Naive thymus-derived CD8-positive, alpha-beta T cell (primary cell): ENCODE measurements around the gene GHDC. TPM values are rescaled to one million over a fixed set of nuclear protein-coding genes. Genes with fewer than 3 reads are reported as not detected.

Source experiments
- ATAC-seq, 2 donors: fragments of 150-1000 bp; cut with Tn5 transposase in 1 of 2; sonication (Bioruptor Pico), chemical (Tn5 transposase) in 1 of 2; 1 replicate in 1 of 2; 2 replicates in 1 of 2; pipeline ENCODE4 v1.10.0; 2021; ENCODE audit warnings: mild to moderate bottlenecking in 2 of 2, moderate library complexity in 2 of 2
- POLR2A ChIA-PET: fragments of 350-600 bp; sonication (Branson Sonifier 250); formaldehyde crosslinking; loops from one replicate; lab custom pipeline; 2021; ENCODE audit warnings: antibody characterized with exemption; lab: Charles Lee
- DNase-seq, 10 donors: peaks; one replicate each; pipeline versions ENCODE4 v3.0.0 to v3.0.0-alpha.2; 2020 to 2022
- H3K27ac Mint-ChIP-seq, 10 donors: one replicate each; pipeline ENCODE4 v1.8.0; 2020 to 2022; ENCODE audit warnings: mild to moderate bottlenecking in 10 of 10, mixed read lengths in 10 of 10, moderate library complexity in 4 of 10, inconsistent platforms in 1 of 10
- H3K27me3 Mint-ChIP-seq, 5 donors: one replicate each; pipeline ENCODE4 v1.8.0; 2021 to 2022; ENCODE audit warnings: mixed read lengths in 5 of 5
- H3K36me3 Mint-ChIP-seq, 3 donors: one replicate each; pipeline ENCODE4 v1.8.0; 2020 to 2022; ENCODE audit warnings: mixed read lengths in 3 of 3, mild to moderate bottlenecking in 2 of 3, inconsistent platforms in 1 of 3
- H3K4me1 Mint-ChIP-seq, 4 donors: one replicate each; pipeline ENCODE4 v1.8.0; 2021 to 2022; ENCODE audit warnings: mixed read lengths in 4 of 4
- H3K4me3 Mint-ChIP-seq, 10 donors: one replicate each; pipeline ENCODE4 v1.8.0; 2020 to 2022; ENCODE audit warnings: mild to moderate bottlenecking in 10 of 10, mixed read lengths in 10 of 10, moderate library complexity in 6 of 10, inconsistent platforms in 1 of 10
- H3K9me3 Mint-ChIP-seq, 9 donors: one replicate each; pipeline ENCODE4 v1.8.0; 2020 to 2022; ENCODE audit warnings: mixed read lengths in 9 of 9, mild to moderate bottlenecking in 3 of 9, inconsistent platforms in 1 of 9, moderate library complexity in 1 of 9
- polyA plus RNA-seq, 3 donors: library from polyadenylated mRNA; unstranded; fragments of 300-500 nt; fragmentation: Illumina TruSeq; gene quantifications; one replicate each; pipeline ENCODE4 v1.2.3, GENCODE V29; 2021
- total RNA-seq, 8 experiments: library from RNA in 2 of 8; stranded (reverse) in 2 of 8; gene quantifications; one replicate each; pipeline ENCODE4 v1.2.3 and lab custom pipeline; 2021 to 2026

GHDC gene
- total and polyA plus RNA-seq, 5 experiments from 2014 or later, result 15.3 to 29.6 (median 21.5) TPM

- DNase-seq (peak in 1 of 10 donors; percentile 37), ATAC-seq (no peak)
- no peaks in the 10 kb centered on the region for H3K9me3 Mint-ChIP-seq
- POLR2A ChIA-PET, result no interaction called here
- peak overlapping the region in 7 of 10 donors; percentile 33 to 84 (median 57) for H3K27ac Mint-ChIP-seq
- H3K4me1 Mint-ChIP-seq, result peaks cover 0 to 13% (median 4%) of the 10 kb centered on the region in 4 donors
- no peaks in the 10 kb centered on the region for H3K27me3 Mint-ChIP-seq
- peaks cover 0 to 80% (median 8%) of the 10 kb centered on the region in 3 donors for H3K36me3 Mint-ChIP-seq
- H3K4me3 Mint-ChIP-seq, result no peak overlapping the region
Observed at GRCh38 chr17:42202159-42202558, 7.9 kb upstream of the GHDC start.

DNA sequence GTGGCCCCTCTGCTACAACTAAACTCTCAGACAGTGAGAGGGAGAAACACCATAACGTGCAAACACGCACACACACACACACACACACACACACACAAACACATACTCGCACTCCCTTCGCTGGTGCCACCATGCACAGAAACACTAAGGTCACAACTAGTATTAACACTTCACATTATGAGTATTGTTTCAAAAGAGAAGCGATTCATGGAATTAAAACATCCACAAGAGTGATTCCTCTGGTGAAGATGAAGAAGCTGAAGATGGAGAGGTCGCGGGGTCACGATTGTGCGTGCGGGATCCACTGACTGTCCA lies 7.1 kb upstream of the GHDC start:
- no peaks in the 10 kb centered on the region for H3K9me3 Mint-ChIP-seq
- H3K4me3 Mint-ChIP-seq, result no peak overlapping the region
- ATAC-seq, result no peak
- POLR2A ChIA-PET, result no interaction called here
- no peaks in the 10 kb centered on the region for H3K27me3 Mint-ChIP-seq
- DNase-seq, result no peak
- peak overlapping the region in 7 of 10 donors; percentile 20 to 80 (median 51) for H3K27ac Mint-ChIP-seq
- H3K36me3 Mint-ChIP-seq, result peaks cover 0 to 72% (median 8%) of the 10 kb centered on the region in 3 donors
- peaks cover 0 to 13% (median 4%) of the 10 kb centered on the region in 4 donors for H3K4me1 Mint-ChIP-seq

DNA sequence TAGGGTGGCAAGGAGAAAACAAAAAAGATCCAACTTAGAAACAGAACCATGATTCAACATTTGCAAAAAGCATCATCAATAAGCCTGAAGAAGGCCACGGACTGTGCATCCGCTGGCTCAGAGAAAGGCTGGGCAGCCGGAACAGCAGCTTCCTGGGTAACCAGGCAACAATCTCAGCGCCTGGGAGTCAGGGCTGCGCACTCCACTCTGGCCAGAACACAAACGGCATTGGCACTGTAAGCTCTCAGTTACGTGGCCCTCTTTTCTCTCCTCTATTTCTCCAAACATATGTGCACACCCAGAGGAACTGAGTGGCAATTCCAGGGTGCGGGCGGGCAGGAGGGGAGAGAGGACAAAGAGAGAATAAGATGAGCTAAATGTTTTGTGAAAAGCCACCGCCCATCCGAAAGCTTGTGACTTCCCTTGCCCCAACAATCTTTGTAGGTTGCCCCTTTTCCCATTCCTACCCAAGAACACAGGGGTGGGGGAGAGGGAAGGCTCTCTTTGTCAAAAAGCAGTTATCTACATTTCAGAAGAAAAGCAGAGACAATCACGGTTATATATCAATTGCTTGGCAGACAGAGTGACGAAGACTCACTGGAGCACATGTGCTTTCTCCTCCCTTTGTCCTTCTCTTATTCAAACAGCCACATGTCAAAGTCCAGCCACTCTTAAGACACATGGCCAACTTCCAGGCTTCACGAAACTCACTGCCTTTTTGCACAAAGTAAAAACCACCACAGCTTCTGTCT lies 6.6 kb upstream of the GHDC start:
- POLR2A ChIA-PET, result no interaction called here
- Mint-ChIP-seq H3K4me1 (peaks cover 0 to 18% (median 4%) of the 10 kb centered on the region in 4 donors), H3K36me3 (peaks cover 0 to 67% (median 8%) of the 10 kb centered on the region in 3 donors), H3K27ac (peak overlapping the region in 6 of 10 donors; percentile 20 to 80 (median 60)), H3K27me3 (no peaks in the 10 kb centered on the region), H3K4me3 (no peak overlapping the region), H3K9me3 (no peaks in the 10 kb centered on the region)
- DNase-seq (peak in 1 of 10 donors; percentile 14), ATAC-seq (no peak)

- peak overlapping the region in 4 of 10 donors; percentile 6 to 83 (median 22) for H3K27ac Mint-ChIP-seq
- DNase-seq, result peak in 1 of 10 donors; percentile 58
- no peaks in the 10 kb centered on the region for H3K9me3 Mint-ChIP-seq
- H3K4me3 Mint-ChIP-seq, result no peak overlapping the region
- peaks cover 0 to 53% (median 8%) of the 10 kb centered on the region in 3 donors for H3K36me3 Mint-ChIP-seq
- ATAC-seq, result no peak
- peaks cover 2 to 21% (median 7%) of the 10 kb centered on the region in 4 donors for H3K4me1 Mint-ChIP-seq
- no peaks in the 10 kb centered on the region for H3K27me3 Mint-ChIP-seq
- POLR2A ChIA-PET, result interaction anchor here (0.6 to 1.3 kb wide), 2 partner anchors 23 to 49 kb away, joined by 3 read pairs; no protein-coding TSS in a partner anchor
Observed at GRCh38 chr17:42199416-42200011, 5.2 kb upstream of the GHDC start.

- DNase-seq (peak in 1 of 10 donors; percentile 19), ATAC-seq (no peak)
- H3K27ac Mint-ChIP-seq, result peak overlapping the region in 8 of 10 donors; percentile 17 to 86 (median 63)
- peaks cover 0 to 47% (median 8%) of the 10 kb centered on the region in 3 donors for H3K36me3 Mint-ChIP-seq
- no peaks in the 10 kb centered on the region for H3K9me3 Mint-ChIP-seq
- peaks cover 7 to 27% (median 12%) of the 10 kb centered on the region in 4 donors for H3K4me1 Mint-ChIP-seq
- POLR2A ChIA-PET, result interaction anchor here (1.3 kb wide), 1 partner anchor 50 kb away, joined by 3 read pairs; no protein-coding TSS in a partner anchor
- no peaks in the 10 kb centered on the region for H3K27me3 Mint-ChIP-seq
- H3K4me3 Mint-ChIP-seq, result no peak overlapping the region
Observed at GRCh38 chr17:42198897-42199296, 4.6 kb upstream of the GHDC start.

GRCh38 chr17:42197564-42198156 lies 3.4 kb upstream of the GHDC start:
- POLR2A ChIA-PET, result interaction anchor here (0.6 to 1.5 kb wide), 4 partner anchors 10 to 63 kb away, joined by 3 to 4 read pairs (median 3); no protein-coding TSS in a partner anchor
- Mint-ChIP-seq H3K4me1 (peaks cover 12 to 37% (median 24%) of the 10 kb centered on the region in 4 donors), H3K36me3 (peaks cover 0 to 36% (median 9%) of the 10 kb centered on the region in 3 donors), H3K27ac (peak overlapping the region in 2 of 10 donors; percentile 33 to 41), H3K4me3 (peak overlapping the region in 2 of 10 donors; percentile 18 to 29), H3K9me3 (no peaks in the 10 kb centered on the region), H3K27me3 (no peaks in the 10 kb centered on the region)
- DNase-seq (no peak), ATAC-seq (no peak)

DNA sequence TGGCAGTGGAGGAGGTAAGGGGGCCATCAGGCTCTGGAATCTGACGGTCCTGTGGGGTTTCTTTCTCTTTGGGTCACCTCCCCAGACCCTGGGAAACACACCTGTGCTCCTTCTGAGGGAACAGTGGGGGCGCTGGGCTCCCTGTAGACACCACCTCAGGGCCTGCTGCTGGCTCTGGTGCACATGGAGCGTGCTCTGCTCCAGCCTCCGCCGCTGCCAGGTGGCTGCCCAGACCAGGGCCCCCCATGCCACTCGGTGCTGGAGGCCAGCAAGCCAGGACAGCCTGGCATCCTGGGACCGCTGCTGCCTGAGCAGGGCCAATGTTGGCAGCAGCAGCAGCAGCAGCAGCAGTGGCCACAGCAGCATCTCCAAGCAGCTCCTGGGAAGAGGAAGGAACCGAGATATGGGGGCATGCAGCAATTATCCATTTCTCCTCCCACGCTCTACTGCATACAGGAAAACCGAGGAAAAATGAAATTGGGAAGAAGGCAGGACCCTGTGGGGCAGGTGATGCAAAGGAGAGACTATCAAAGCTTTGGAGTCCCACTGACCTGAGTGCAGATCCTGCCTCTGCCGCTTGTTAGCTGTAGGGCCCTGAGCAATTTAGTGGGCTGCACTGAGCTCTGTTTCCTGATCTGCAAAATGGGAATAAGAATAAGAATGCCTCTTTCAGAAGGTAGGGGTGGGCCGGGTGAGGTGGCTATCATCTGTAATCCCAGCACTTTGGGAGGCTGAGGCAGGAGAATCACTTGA lies 902 bp downstream of the GHDC start:
- Mint-ChIP-seq H3K27ac (peak overlapping the region; percentile 84 to 96 (median 94)), H3K4me1 (peaks cover 14 to 37% (median 29%) of the 10 kb centered on the region in 4 donors), H3K36me3 (peaks cover 0 to 1% (median 0%) of the 10 kb centered on the region in 3 donors), H3K4me3 (peak overlapping the region; percentile 86 to 99 (median 96)), H3K9me3 (no peaks in the 10 kb centered on the region), H3K27me3 (no peaks in the 10 kb centered on the region)
- POLR2A ChIA-PET, result interaction anchor here (0.8 to 3.6 kb wide), 11 partner anchors 8 to 343 kb away, joined by 3 to 23 read pairs (median 4); partner anchors contain the start of genes CNP, KCNH4, NAGLU and STAT5A
- DNase-seq (peak in 1 of 10 donors; percentile 45), ATAC-seq (no peak)

DNA sequence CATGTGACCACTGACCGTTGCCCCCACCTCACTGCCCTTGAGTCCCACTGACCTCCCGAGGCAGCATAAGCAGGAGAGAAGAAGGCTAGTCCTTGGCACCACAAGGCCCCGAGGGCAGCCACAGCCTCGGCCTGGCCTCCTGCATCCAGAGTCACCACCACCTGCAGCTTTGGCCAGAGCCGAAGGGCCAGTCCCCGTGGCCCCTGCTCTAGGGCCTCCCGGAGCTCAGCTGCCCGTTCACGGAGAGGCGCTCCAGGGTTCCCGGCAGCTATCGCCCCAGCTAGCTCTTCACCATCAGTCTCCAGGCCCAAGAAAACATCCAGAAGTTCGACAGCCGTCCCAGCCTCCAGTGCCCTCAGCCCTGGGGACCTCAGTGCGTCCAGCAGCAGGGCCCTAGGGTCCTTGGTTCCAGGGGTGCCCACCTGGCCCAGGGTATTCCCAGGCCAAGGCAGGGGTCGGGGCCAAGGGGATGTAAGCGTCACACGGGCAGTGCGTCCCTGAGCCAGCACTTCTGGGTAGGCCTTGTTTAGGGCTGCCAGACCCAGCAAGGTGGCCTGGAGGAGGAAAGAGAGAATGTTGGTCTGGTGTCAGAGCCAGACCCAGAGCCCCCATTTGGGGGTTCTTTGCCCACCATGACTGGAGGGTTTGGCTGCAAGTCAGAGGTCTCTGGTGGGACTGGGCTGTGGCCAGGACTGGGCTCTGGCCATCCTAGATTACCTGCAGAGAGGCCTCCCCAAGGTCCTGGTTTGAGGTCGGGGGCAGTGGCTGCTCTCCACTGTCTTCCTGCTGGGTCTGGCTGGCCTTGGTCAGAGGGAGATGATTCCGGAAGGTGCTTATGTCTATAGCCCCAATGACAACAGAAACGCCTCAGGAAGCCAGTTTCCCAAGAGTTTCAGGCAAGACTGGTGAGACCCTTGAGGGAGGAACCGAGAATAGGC lies 1.8 kb downstream of the GHDC start:
- Mint-ChIP-seq H3K9me3 (no peaks in the 10 kb centered on the region), H3K36me3 (peaks cover 0 to 1% (median 0%) of the 10 kb centered on the region in 3 donors), H3K4me1 (peaks cover 14 to 34% (median 29%) of the 10 kb centered on the region in 4 donors), H3K27ac (peak overlapping the region in 4 of 10 donors; percentile 37 to 48 (median 41)), H3K4me3 (peak overlapping the region; percentile 33 to 99 (median 94)), H3K27me3 (no peaks in the 10 kb centered on the region)
- POLR2A ChIA-PET, result interaction anchor here (1.0 to 2.1 kb wide), 5 partner anchors 8 to 97 kb away, joined by 3 to 16 read pairs (median 13); partner anchors contain the start of genes STAT5A and STAT5B
- peak in 1 of 10 donors; percentile 46 for DNase-seq
- no peak for ATAC-seq

DNA sequence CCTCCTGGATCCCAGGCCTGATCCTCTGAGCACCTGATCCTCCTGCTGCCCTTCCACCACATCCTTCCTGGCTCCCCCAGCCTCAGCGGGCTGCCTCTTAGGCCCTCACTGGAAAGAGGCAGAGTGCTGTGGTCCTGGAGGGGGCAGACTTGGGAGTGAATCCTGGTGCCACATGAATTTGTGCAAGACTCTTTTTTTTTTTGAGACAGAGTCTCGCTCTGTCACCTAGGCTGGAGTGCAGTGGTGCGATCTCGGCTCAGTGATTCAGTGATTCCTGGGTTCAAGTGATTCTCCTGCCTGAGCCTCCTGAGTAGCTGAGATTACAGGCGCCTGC lies 3.1 kb downstream of the GHDC start:
- Mint-ChIP-seq H3K36me3 (peaks cover 0 to 1% (median 0%) of the 10 kb centered on the region in 3 donors), H3K27ac (peak overlapping the region in 1 of 10 donors; percentile 33), H3K9me3 (no peaks in the 10 kb centered on the region), H3K27me3 (no peaks in the 10 kb centered on the region), H3K4me1 (peaks cover 14 to 34% (median 27%) of the 10 kb centered on the region in 4 donors), H3K4me3 (no peak overlapping the region)
- DNase-seq (peak in 1 of 10 donors; percentile 57), ATAC-seq (no peak)
- POLR2A ChIA-PET, result interaction anchor here (0.7 to 1.4 kb wide), 4 partner anchors 8 to 97 kb away, joined by 3 read pairs; partner anchors contain the start of gene STAT5A

GRCh38 chr17:42190491-42191274 lies 3.6 kb downstream of the GHDC start:
- no peak for ATAC-seq

More at GRCh38 chr17:42190491-42191274, 3.6 kb downstream of the GHDC start:
- POLR2A ChIA-PET, result interaction anchor here (0.7 to 1.4 kb wide), 3 partner anchors 11 to 97 kb away, joined by 3 read pairs; partner anchors contain the start of gene STAT5A
- Mint-ChIP-seq H3K27ac (peak overlapping the region in 3 of 10 donors; percentile 18 to 61 (median 33)), H3K27me3 (no peaks in the 10 kb centered on the region), H3K9me3 (no peaks in the 10 kb centered on the region), H3K4me3 (no peak overlapping the region), H3K36me3 (peaks cover 0 to 1% (median 0%) of the 10 kb centered on the region in 3 donors), H3K4me1 (peaks cover 14 to 34% (median 26%) of the 10 kb centered on the region in 4 donors)
- DNase-seq, result peak in 1 of 10 donors; percentile 32
